Gastroesophageal sphincter (tissue), 3 donors: ENCODE data around the gene ATP11A.

ENCODE experiments used
- EP300 ChIP-seq: sonication (generic); formaldehyde crosslinking; IDR thresholded peaks from one replicate; pipeline ENCODE4 v1.6.1; 2017; ENCODE audit warnings: antibody characterized with exemption, mild to moderate bottlenecking
- POLR2A ChIP-seq, 2 donors: fragments of 450-650 bp; IDR thresholded peaks; one replicate each; pipeline ENCODE4 v1.6.1; 2017; ENCODE audit warnings: antibody characterized with exemption in 2 of 2, mild to moderate bottlenecking in 2 of 2, moderate library complexity in 1 of 2
- POLR2AphosphoS5 ChIP-seq: sonication (generic); formaldehyde crosslinking; IDR thresholded peaks from one replicate; pipeline ENCODE4 v1.6.1; 2017; ENCODE audit warnings: antibody characterized with exemption
- TF ChIP-seq, protein P1 (sequence below), 4 experiments: fragments of 200-600 bp in 2 of 4; fragments of 450-650 bp in 2 of 4; sonication (generic) in 1 of 4; IDR thresholded peaks; one replicate each; pipeline ENCODE4 v1.5.1; 2017 to 2019; ENCODE audit warnings: antibody characterized with exemption in 4 of 4, mild to moderate bottlenecking in 2 of 4, moderate library complexity in 2 of 4

DNA sequence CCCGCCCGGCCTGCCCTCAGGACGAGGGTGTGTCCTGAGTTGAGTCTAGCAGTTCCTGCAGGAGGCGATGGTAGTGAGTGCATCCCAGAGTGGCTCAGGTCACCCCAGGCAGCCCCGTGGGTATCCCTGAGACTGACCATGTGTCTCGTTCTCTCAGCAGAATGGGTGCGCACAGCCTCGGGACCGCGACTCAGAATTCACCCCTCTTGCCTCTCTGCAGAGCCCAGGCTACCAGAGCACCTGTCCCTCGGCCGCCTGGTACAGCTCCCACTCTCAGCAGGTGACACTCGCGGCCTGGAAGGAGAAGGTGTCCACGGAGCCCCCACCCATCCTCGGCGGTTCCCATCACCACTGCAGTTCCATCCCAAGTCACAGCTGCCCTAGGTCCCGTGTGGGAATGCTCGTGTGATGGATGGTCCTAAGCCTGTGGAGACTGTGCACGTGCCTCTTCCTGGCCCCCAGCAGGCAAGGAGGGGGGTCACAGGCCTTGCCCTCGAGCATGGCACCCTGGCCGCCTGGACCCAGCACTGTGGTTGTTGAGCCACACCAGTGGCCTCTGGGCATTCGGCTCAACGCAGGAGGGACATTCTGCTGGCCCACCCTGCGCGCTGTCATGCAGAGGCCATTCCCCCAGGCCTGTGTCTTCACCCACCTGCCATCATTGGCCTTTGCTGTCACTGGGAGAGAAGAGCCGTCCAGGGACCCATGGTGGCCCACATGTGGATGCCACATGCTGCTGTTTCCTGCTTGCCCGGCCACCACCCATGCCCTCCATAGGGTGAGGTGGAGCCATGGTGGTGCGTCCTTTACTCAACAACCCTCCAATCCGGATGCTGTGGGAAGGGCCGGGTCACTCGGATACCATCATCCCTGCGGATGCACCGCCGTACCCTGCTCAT lies 192.1 kb downstream of the ATP11A start:
- no peak for TF ChIP-seq POLR2AphosphoS5
- TF ChIP-seq, protein P1, sequence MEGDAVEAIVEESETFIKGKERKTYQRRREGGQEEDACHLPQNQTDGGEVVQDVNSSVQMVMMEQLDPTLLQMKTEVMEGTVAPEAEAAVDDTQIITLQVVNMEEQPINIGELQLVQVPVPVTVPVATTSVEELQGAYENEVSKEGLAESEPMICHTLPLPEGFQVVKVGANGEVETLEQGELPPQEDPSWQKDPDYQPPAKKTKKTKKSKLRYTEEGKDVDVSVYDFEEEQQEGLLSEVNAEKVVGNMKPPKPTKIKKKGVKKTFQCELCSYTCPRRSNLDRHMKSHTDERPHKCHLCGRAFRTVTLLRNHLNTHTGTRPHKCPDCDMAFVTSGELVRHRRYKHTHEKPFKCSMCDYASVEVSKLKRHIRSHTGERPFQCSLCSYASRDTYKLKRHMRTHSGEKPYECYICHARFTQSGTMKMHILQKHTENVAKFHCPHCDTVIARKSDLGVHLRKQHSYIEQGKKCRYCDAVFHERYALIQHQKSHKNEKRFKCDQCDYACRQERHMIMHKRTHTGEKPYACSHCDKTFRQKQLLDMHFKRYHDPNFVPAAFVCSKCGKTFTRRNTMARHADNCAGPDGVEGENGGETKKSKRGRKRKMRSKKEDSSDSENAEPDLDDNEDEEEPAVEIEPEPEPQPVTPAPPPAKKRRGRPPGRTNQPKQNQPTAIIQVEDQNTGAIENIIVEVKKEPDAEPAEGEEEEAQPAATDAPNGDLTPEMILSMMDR (IDR thresholded peaks at IDR 0.05): no peak
- TF ChIP-seq EP300: no peak
- no peak for TF ChIP-seq POLR2A (IDR thresholded peaks at IDR 0.05)
